ENCODE results near the gene RHBDF2. TPM values are rescaled to one million over a fixed set of nuclear protein-coding genes. Genes with fewer than 3 reads are reported as not detected.
"Not testable (repeated sequence)": the region's sequence is repeated elsewhere in the genome, so short reads cannot be mapped to it uniquely, and the experiment has no call there.

The RHBDF2 gene
- total RNA-seq, 1 experiment from 2014 or later = 33.0 TPM

GRCh38 chr17:76511668-76512365, 10.6 kb upstream of the RHBDF2 start:
- Mint-ChIP-seq H3K9me3 (no peaks in the 10 kb centered on the region), H3K4me1 (0 out of 2 replicates have a peak, but pooled peaks cover 2% of the 10 kb centered on the region), H3K4me3 (no peak overlapping the region), H3K27ac (no peak overlapping the region), H3K27me3 (ENCODE audit: low read depth) (peaks cover 18% of the 10 kb centered on the region), H3K36me3 (no peaks in the 10 kb centered on the region)
- CTCF ChIA-PET = interaction anchor here (0.8 to 3.9 kb wide), 9 partner anchors 11 to 169 kb away, joined by 3 to 16 read pairs (median 4); no protein-coding TSS in a partner anchor
- DNase-seq (ENCODE audit: low spot score) (no peak), ATAC-seq (no peak)
- POLR2A ChIA-PET = no interaction called here
- TF ChIP-seq PREB (CRISPR knock-in tag; IDR thresholded peaks at IDR 0.05; ENCODE audit: borderline replicate concordance) (no peak), ZBTB43 (CRISPR knock-in tag; IDR thresholded peaks at IDR 0.05) (no peak), HMGA2 (CRISPR knock-in tag; IDR thresholded peaks at IDR 0.05) (no peak), ATF6 (CRISPR knock-in tag; IDR thresholded peaks at IDR 0.05) (no peak), JUN (CRISPR knock-in tag; IDR thresholded peaks at IDR 0.05) (no peak), RORB (CRISPR knock-in tag; IDR thresholded peaks at IDR 0.05) (no peak), ZNF396 (CRISPR knock-in tag; IDR thresholded peaks at IDR 0.05; ENCODE audit: borderline replicate concordance) (no peak), ZBTB21 (CRISPR knock-in tag; IDR thresholded peaks at IDR 0.05; ENCODE audit: borderline replicate concordance) (no peak), NR2C2 (CRISPR knock-in tag; IDR thresholded peaks at IDR 0.05) (no peak), ATF2 (CRISPR knock-in tag; IDR thresholded peaks at IDR 0.05; ENCODE audit: borderline replicate concordance, low read depth) (no peak), E2F5 (CRISPR knock-in tag; IDR thresholded peaks at IDR 0.05) (no peak), SOX15 (CRISPR knock-in tag; IDR thresholded peaks at IDR 0.05) (no peak), ZNF138 (CRISPR knock-in tag; conservative IDR thresholded peaks at IDR 0.05) (no peak), GABPB1 (CRISPR knock-in tag; IDR thresholded peaks at IDR 0.05) (no peak), SP1 (CRISPR knock-in tag; conservative IDR thresholded peaks at IDR 0.05) (no peak), ZMAT4 (CRISPR knock-in tag; IDR thresholded peaks at IDR 0.05) (no peak), ZNF416 (CRISPR knock-in tag; IDR thresholded peaks at IDR 0.05) (no peak), FOXJ3 (CRISPR knock-in tag; IDR thresholded peaks at IDR 0.05; ENCODE audit: borderline replicate concordance) (no peak)

GRCh38 chr17:76510831-76511244, 9.6 kb upstream of the RHBDF2 start:
- no peak overlapping the region for H3K27ac Mint-ChIP-seq
- POLR2A ChIA-PET = no interaction called here

GRCh38 chr17:76508472-76509063, 7.3 kb upstream of the RHBDF2 start:
- H3K36me3 Mint-ChIP-seq; ATAC-seq; H3K27ac Mint-ChIP-seq; H3K4me1 Mint-ChIP-seq; H3K9me3 Mint-ChIP-seq; DNase-seq (ENCODE audit: low spot score); H3K4me3 Mint-ChIP-seq: not testable (repeated sequence)
- POLR2A ChIA-PET = interaction anchor here (0.6 kb wide), 1 partner anchor 360 kb away, joined by 9 read pairs; no protein-coding TSS in a partner anchor
- CTCF ChIA-PET = interaction anchor here (1.0 to 5.7 kb wide), 11 partner anchors 10 to 143 kb away, joined by 3 to 40 read pairs (median 6); partner anchors contain the start of genes AANAT and PRCD
- H3K27me3 Mint-ChIP-seq (ENCODE audit: low read depth) = peaks cover 21% of the 10 kb centered on the region

More at GRCh38 chr17:76510831-76511244, 9.6 kb upstream of the RHBDF2 start:
- DNase-seq (ENCODE audit: low spot score) (no peak), ATAC-seq (no peak)
- Mint-ChIP-seq H3K4me1 (0 out of 2 replicates have a peak, but pooled peaks cover 2% of the 10 kb centered on the region), H3K9me3 (no peaks in the 10 kb centered on the region), H3K27me3 (ENCODE audit: low read depth) (peaks cover 21% of the 10 kb centered on the region), H3K4me3 (no peak overlapping the region), H3K36me3 (no peaks in the 10 kb centered on the region)
- CTCF ChIA-PET = interaction anchor here (0.6 to 5.7 kb wide), 7 partner anchors 13 to 170 kb away, joined by 3 to 40 read pairs (median 4); no protein-coding TSS in a partner anchor
- TF ChIP-seq NFE2L1 (CRISPR knock-in tag; IDR thresholded peaks at IDR 0.05) (no peak), E2F4 (CRISPR knock-in tag; IDR thresholded peaks at IDR 0.05; ENCODE audit: borderline replicate concordance, low read depth) (no peak), RELA (CRISPR knock-in tag; IDR thresholded peaks at IDR 0.05; ENCODE audit: borderline replicate concordance) (no peak)

Data from WTC11 (cell line).